Measurements from ENCODE around the gene PRKCE. TPM values are rescaled to one million over a fixed set of nuclear protein-coding genes. Genes with fewer than 3 reads are reported as not detected.

Gene PRKCE
- total RNA-seq, 1 experiment from 2014 or later: 14.8 TPM

DNA sequence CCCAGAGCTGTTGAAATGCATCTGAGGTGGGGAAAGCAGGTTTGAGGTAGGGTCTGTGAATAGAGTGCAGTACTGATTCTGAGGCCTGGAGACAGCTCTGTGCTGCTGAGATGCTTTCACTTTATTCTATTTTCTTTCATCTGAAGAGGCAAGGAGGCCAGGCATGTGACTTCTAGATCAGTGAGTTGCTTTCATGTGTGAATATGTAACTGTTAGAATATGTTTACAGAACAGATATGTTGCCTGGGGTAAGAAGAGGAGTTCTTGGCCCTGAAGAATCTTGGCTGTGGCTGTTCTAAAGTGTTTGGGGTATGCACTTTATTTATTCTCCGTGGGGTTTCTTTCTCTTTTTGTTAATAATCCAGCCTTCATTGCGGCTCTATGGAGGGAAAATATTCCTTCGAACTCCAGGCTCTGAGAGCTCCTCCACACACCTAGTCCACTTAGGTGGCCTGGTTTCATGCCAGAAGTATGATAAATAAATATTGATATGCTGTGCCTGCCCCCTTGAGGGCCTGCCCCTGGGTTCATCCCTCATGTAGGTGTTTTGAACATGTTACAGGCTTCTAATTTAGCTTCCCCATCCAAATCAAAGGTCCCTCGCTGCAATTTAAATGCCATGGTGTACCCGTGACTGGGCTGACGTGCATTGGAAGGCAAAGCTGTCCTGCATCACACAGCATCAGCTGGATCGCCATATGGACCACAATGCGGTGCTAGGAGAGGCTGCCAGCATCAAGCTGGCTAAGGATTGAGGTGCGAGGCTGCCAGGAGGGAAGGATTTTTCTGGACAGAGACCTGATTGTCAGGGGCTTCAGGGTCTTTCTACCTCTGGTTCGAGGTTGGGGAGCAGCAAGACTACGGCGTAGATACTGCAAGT lies 102.9 kb downstream of the PRKCE start:
- no peaks in the 10 kb centered on the region for H3K36me3 ChIP-seq (ENCODE audit: control insufficient read depth in 1 of 2, insufficient read depth in 2 of 2, low read length in 2 of 2)
- TF ChIP-seq FOSL1 (IDR thresholded peaks at IDR 0.05; ENCODE audit: low read depth): no peak
- no peak for TF ChIP-seq EZH2phosphoT487 (IDR thresholded peaks at IDR 0.05; ENCODE audit: borderline replicate concordance)
- TF ChIP-seq EGR1 (IDR thresholded peaks at IDR 0.05; ENCODE audit: low read depth): no peak
- no peak for TF ChIP-seq POLR2AphosphoS5 (IDR thresholded peaks at IDR 0.05; ENCODE audit: low read depth, low read length)
- no peak for TF ChIP-seq ZFX (IDR thresholded peaks at IDR 0.05)
- TF ChIP-seq RAD21 (IDR thresholded peaks at IDR 0.05; ENCODE audit: low read depth): no peak
- TF ChIP-seq SP1 (IDR thresholded peaks at IDR 0.05; ENCODE audit: low read depth): no peak
- no peak for TF ChIP-seq YY1 (IDR thresholded peaks at IDR 0.05; ENCODE audit: extremely low read depth, insufficient replicate concordance, low read depth, low read length)
- TF ChIP-seq, protein P1, sequence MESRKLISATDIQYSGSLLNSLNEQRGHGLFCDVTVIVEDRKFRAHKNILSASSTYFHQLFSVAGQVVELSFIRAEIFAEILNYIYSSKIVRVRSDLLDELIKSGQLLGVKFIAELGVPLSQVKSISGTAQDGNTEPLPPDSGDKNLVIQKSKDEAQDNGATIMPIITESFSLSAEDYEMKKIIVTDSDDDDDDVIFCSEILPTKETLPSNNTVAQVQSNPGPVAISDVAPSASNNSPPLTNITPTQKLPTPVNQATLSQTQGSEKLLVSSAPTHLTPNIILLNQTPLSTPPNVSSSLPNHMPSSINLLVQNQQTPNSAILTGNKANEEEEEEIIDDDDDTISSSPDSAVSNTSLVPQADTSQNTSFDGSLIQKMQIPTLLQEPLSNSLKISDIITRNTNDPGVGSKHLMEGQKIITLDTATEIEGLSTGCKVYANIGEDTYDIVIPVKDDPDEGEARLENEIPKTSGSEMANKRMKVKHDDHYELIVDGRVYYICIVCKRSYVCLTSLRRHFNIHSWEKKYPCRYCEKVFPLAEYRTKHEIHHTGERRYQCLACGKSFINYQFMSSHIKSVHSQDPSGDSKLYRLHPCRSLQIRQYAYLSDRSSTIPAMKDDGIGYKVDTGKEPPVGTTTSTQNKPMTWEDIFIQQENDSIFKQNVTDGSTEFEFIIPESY (IDR thresholded peaks at IDR 0.05; ENCODE audit: extremely low read depth, insufficient replicate concordance, low read length): no peak
- TF ChIP-seq EZH2 (IDR thresholded peaks at IDR 0.05): no peak
- TF ChIP-seq SIN3A (IDR thresholded peaks at IDR 0.05; ENCODE audit: low read depth): no peak
- TF ChIP-seq, protein P2, sequence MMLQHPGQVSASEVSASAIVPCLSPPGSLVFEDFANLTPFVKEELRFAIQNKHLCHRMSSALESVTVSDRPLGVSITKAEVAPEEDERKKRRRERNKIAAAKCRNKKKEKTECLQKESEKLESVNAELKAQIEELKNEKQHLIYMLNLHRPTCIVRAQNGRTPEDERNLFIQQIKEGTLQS (IDR thresholded peaks at IDR 0.05): no peak
- CTCF ChIA-PET: no interaction called here
- no peaks in the 10 kb centered on the region for H3K79me2 ChIP-seq (ENCODE audit: insufficient read depth, low read length)
- ATAC-seq (no peak), DNase-seq (ENCODE audit: low read depth, low spot score) (no peak)
- H3K4me1 ChIP-seq (ENCODE audit: control insufficient read depth in 1 of 2, insufficient read depth in 2 of 2, low read length in 2 of 2): no peaks in the 10 kb centered on the region
- no peaks in the 10 kb centered on the region for H3K9me3 ChIP-seq (ENCODE audit: control insufficient read depth in 1 of 2, insufficient read depth in 1 of 2, low read depth in 1 of 2, low read length in 2 of 2)
- no peak overlapping the region for H3K27ac ChIP-seq (ENCODE audit: low read depth, low read length)
- RAD21 ChIA-PET (ENCODE audit: low non-redundant PET in 1 of 2, low total read pairs in 2 of 2, uncharacterized antibody in 2 of 2, unreplicated experiment in 2 of 2): no interaction called here
- no peaks in the 10 kb centered on the region; the same call in 1 of the 2 replicates for H4K20me1 ChIP-seq (ENCODE audit: insufficient read depth)
- POLR2A ChIA-PET: no interaction called here
- no TSS peak for BruUV-seq (replicated peaks)
- intact Hi-C loops (cut with micrococcal nuclease): no loop called here
- no peak overlapping the region for H3K4me3 ChIP-seq (replicated peaks in 1 of 2; ENCODE audit: low read depth in 1 of 2, low read length in 2 of 2)
- no peak overlapping the region for H3K4me2 ChIP-seq (ENCODE audit: low read length)
- H2AFZ ChIP-seq (ENCODE audit: low read depth, low read length, poor library complexity, severe bottlenecking): no peak overlapping the region
- no peak overlapping the region for H3K9ac ChIP-seq (ENCODE audit: low read length)
- no peaks in the 10 kb centered on the region for H3K27me3 ChIP-seq (ENCODE audit: insufficient read depth, low read length)
- H3K9me2 ChIP-seq (ENCODE audit: insufficient read depth): no peaks in the 10 kb centered on the region
